Fibroblast of upper back skin (primary cell): ENCODE measurements around the gene PKIG.

Source experiments
- DNase-seq: peaks from one replicate; pipeline ENCODE4 v3.0.0-alpha.2; 2013

PKIG gene

DNA sequence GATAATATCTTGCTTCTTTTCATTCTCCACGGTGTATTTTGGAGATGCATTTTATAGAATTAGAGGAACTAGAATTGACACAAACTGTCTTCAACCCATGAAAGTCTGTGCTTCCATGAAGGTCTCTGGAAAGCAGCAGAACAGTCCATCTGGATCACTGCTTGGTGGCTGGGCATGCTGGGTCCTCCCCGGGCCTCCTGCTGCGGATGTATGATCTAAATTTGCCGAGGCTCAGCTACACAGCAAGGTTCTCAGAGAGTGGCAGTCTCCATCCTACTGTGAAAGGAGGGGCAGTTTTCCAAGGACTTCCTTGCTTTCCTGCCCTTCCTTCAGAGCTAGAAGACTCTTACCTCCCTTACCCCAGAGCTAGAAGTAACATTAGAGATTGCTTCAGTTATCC is 15.1 kb downstream of the PKIG start:
- no peak for DNase-seq

DNA sequence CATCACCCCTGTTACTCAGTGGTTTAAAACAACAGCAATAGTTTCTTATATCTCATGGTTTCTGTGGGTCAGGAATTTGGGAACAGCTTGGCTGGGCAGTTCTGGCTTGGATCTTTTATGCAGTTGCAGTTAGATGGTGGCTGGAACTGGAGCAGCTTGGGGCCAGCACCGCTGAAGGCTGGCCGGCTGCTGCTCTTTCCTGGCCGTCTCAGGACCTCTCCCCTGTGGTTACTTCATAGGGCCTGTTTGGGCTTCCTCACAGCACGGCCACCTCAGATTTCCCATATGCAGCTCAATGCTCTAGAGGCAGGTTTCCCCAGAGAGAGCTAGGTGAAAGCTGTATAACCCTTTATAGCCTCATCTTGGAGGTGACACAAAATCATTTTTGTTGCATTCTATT is 15.6 kb downstream of the PKIG start:
- no peak for DNase-seq

DNA sequence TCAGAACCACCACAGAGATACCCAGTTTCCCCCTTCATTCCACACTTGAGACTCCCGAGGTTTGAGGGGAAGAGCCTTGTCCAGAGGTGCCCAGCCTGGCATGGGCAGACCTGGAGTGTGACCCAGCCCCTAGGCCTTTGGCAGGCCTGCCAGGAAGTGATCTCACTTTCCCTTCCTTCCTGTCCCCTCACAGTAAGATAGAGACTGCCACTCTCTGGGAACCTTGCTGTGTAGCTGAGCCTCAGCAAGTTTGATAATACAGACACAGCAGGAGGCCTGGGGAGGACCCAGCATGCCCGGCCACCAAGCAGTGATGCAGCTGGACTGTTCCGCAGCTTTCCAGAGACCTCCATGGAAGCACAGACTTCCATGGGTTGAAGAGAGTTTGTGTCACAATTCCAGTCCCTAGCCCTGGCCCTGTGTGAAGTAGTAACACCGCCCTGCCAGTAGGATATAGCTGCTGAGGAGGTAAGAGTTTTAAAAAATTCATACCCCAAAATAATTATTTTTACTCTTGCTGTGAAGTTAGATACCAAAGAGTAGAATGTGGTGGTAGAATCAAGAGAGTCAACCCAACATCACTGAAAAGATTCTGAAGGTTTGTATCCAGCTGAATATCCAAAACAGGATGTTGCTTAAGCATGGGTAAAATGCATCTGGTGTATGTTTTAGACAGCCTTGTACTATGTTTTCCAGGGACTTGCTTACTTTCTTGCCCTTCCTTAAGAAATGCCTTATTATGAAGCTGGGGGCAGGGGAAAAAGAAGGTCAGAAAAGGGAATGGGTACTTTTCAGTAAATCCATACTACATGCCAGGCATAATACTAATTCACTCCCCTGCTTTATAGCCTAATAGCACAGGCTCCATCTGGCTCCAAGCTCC is 16.3 kb downstream of the PKIG start:
- DNase-seq: no peak

DNA sequence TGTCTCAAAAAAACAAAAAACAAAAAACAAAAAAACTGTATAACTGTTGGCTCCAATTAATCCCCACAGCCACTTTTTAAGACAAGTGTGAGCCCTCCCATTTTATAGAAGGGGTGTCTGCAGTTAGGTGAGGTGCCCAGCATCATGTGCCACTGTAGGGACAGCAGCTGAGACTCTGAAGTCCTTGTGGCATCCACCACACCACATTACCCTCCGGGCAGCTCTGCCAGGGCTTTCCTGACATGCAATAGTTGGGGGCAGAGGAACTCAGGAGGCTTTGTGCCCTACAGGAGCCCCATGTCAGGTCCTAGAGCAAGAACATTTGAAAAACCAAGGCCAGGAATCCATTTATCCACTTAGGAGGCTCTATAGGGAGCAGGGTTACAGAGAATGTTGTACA is 17.3 kb downstream of the PKIG start:
- DNase-seq: no peak

DNA sequence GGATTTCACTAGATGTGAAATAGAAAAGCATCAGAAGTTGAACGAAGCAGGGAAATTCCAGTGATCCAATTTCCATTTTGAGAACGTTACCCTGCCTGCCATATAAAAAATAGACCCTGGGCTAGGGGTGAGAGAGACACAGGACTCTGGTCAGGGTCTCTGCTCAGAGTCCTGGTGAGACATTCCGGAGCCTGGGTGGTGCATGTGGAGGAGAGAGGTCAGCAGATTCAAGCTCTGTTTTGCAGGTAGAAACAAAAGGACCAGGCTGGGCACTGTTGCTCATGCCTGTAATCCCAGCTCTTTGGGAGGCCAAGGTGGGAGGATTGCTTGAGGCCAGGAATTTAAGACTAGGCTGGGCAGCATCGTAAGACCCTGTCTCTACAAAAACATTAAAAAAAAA is 17.9 kb downstream of the PKIG start:
- DNase-seq: no peak

DNA sequence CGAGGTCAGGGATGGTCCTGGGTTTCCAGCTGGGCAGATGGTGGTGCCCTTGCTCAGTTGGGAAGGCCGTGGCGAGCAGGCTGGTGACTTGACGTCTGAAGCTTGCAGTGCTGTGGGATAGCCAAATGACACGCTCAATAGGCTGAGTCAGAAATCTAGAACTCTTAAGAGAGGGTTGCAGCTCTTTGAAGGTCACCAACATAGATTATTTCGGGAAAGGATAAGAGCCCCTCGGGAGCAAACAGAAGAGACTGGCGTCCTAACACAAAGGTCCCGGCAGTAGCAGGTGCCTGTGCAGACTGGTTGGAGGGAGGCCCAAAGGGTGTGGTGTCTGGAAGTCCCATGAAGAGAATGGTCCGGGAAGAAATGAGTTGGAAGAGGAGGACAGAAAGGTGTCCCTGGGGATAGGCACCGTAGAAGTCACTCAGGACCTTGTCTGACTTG is 18.4 kb downstream of the PKIG start:
- no peak for DNase-seq

DNA sequence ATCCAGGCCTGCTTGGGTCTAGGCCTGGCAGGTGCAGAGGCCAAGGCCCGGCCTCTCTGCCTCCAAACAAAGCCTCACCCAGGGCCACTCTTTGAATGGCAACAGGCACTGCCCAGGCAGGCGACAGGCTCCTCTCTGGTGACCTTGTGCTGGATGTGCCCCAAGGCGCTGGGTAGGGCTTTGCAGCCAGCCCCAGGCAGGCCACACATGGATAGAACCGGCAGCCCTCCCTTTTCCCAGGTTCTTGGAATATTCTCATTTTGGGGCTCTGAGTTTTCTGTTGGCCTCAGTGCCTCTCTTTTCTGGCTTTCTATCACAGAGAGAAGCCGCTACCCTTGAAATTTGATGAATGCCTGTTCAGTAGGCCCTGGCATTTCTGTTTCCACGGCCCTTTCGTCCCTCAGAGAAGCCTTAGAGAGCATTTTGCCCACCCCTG is 18.9 kb downstream of the PKIG start:
- no peak for DNase-seq

DNA sequence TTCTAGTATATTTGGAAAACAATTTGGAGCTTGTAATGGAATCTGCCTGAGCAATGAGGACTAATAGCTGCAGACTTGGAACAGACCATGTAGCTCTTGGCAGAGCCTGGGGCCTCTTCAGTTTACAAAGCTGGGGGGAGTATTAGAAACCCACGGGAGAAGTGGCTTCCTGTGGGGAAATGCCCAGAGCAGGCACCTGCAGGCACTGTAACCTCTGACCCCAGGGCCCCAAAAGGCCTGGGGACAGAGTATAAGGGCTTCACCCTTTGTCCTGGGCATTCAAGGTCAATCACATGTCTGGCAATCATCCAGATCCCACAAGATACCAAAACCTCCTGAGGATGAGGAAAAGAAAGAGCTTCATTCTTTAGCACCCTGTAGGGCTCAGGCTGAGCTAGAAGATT is 19.4 kb downstream of the PKIG start:
- peak; percentile 66 for DNase-seq

DNA sequence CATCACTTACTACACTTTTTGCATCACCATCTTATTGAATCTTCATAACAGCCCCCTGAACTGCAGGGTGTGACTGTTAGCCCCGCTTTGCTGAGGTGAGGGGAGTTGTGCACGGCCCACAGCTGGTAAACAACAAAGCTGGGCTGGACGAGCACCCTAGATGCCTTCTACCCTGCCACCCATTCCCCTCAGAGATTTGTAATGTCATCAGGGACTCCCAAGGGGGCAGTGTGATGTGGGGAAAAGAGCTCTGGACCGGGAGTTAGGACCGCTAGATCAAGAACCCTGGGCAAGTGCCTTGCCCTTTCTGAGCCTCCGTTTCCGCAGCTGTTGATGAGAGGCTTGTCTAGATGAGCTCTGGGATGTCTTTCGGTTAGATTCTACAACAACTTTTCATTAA is 20.9 kb downstream of the PKIG start:
- DNase-seq: no peak

DNA sequence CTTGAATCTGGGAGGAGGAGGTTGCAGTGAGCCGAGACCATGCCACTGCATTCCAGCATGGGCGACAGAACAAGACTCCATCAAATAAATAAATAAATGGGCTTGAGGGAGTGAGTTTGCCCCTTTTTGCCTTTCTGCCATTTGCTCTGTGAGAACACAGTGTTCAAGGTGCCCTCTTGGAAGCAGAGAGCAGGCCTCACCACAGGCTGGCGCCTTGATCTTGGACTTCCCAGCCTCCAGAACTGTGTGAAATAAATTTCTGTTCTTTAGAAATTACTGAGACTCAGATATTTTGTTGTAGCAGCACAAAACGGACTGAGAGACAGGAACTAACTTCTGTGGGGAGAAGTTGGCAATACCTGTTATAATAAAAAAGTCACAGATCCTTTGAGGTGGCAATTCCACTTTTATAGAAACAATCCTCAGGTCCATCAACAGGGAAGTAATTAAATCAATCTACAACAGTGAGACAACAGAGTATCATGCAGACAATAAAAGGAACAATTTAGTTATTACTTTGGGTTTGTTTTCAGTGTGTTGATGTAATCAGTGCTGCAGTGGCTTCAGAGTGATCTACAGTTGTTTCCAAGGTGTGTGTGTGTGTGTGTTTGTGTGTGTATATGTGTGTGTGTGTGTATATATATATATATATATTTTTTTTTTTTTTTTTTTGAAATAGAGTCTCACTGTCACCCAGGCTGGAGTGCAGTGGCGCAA is 24.5 kb downstream of the PKIG start:
- no peak for DNase-seq

DNA sequence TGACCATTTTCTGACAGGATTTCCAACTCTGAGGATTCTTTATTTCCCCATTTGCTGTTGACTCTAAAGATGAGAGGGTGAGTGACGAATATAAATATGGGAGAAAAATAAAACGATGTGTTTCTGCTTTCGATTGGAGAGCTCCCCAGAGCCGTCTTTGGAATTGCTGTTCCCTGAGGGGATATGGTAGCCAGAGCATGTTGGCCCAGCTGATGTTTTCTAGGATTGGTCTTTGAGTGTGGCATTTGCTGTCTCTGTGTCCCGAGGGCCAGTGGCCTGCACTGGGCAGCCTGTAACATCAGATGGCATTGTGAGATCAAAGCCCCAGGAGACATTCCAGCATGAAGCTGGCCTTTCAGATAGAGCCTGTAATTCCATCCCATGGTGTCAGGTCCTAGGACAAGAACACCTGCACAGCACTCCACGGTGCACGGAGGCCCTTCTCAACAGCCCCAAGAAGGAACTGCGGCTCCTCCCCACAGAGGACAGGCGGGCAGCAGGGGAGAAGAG is 26.7 kb downstream of the PKIG start:
- DNase-seq: no peak

DNA sequence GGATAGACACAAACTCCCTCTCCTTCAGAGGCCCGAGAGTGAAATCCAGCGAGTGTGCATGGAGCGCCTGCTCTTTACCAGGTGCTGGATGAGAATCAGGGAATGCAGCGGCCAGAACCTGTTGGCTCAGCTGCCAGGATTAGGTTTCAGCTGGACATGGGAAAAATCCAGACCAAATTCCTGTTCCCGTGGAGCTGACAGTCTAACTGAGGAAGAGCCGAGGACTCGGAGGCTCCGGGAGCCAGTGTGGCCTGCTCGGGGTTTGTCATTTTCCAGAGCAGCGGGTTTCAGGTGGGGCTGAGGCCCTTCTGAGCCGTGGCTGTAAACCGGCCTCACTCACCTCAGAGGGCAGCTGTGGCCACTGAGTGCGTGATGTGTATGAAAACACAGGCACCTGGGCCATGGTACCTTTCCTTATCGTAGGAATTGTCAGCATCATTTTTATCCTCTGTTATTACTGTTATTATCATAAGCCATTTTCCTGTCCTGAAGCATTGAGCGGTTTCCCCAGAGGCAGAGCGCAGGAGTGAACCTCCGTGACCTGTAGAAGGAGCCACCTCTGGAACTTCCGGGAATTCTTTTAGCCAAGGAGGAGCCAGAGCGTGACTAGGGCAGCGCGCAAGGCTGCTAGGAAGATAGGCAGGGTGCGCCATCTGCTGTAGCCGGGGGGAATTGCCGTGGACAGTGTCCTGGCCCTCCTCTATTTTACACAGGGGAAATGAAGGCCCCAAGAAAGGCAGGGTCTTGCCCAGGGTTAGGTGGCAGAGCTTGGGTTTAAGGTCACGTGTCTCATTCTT is 27.3 kb downstream of the PKIG start:
- peak; percentile 84 for DNase-seq

DNA sequence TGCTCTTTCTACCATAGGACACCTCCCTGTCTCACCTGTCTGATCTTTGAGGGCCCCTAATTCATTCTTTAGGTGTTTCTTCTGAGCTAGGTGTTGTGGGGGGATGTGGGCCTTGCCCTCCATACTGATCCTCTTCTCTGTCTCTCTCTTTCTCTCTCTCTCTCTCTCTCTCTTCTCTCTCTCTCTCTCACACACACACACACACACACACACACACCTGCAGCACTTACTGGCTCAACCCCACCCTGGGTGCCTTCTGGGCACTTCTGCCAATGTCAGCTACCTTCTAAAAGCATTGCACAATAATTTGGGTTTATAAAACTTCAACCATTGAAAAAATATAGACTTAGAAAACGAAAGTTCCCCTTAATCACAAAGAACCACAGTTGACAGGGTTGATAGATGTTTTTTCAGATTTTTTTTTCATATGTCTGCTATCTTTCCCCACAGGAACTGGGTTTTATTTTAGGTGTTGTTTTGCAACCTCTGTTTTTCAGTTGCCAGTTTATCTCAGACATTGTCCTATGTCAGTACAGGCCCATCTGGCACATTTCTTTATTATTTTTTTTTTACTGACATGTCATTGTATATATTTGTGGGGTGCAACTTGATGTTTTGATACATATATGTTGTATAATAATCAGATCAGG is 28.1 kb downstream of the PKIG start:
- no peak for DNase-seq

DNA sequence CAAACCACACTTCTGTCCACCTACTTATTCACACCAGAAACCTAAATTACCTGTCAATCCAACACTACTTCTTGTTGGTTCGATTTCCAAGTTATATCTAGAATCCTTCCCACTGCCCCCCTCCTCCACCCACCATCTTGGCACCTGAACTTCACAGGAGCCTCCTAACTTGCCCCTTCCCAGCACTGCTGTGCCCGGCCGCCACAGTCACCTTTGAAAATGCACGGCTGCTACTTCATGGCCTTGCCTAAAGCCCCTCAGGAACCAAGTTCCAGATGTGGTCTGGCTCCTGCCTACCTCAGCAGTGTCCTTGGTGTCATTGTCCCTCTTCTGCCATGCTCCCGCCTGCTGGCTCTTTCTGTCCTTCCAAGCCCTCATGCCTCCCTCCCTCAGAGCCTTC is 31.2 kb downstream of the PKIG start:
- no peak for DNase-seq

DNA sequence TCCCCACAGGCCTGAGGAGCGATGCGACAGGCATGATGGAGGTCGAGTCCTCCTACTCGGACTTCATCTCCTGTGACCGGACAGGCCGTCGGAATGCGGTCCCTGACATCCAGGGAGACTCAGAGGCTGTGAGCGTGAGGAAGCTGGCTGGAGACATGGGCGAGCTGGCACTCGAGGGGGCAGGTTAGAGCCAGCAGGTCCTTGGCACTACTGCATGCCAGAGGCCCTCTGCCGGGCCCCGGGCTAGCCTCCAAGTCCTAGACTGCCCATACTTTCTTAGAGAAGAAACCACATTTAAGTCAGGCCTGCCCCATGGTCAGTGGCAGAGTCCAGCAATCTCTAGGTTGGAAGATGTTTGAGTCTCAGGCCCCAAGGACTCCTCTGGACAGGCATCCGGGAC is 32.1 kb downstream of the PKIG start:
- no peak for DNase-seq

DNA sequence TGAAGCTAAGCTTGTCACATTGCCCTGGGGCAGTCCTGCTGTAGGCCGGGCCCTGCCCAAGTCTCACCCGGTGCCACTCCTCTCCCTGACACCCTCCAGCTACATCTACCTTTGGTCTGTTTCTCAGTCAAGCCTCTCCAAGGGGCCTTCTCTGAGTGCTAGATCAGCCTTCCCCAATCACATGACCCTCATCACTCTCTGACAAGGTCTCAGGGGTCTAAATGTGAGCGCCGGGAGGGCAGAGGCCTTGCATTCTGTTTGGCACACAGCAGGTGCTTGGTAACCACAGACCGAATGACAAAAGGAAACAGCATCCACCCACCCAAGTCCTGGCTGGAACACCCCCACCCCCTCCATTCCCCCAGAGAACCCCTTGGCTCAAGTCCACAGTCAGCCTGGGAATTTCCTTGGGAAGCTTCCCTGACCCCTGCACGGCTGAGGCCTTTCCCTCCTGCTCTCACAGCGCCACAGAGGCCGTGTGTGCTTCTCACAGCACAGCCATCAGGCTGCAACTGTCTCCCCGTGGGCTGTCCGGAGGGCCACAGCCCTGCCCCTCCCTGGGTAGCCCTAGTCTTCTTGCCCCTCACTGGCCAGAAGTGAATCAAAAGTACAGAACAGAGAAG is 32.9 kb downstream of the PKIG start:
- DNase-seq: no peak

DNA sequence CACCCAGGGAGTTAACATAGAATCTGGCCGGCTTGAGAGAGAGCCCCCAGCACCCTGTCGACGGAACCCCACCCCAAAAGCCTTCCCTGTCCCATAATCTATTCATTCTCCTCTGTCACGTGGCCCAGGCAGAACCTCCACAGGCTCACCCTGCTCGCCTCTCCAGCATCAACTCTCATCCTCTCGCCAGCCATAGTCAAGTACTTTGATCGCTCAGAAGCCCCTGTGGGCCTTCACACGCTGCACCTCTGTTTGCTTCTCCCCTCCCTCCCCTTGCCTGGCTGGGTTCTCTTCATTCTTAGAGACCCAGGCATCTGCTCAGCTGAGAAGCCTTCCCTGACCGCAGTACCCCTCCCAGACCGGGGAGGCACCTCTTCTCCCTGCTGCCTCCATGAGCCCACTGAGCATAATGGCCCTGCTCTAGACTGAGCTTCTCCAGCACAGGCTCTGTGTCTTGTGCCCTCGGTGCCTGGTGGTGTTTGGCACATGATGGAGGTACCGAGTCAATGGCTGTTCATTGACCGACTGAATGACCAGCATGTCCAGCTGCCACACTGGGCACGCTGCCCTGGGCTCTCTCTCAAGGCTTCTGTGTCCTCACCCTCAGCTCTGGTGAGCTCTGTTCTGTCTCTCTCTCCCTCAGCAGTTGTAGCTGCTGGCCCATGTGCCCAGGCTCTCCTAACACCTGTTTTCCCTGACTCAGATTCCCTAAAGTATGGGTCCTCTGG is 33.7 kb downstream of the PKIG start:
- no peak for DNase-seq

DNA sequence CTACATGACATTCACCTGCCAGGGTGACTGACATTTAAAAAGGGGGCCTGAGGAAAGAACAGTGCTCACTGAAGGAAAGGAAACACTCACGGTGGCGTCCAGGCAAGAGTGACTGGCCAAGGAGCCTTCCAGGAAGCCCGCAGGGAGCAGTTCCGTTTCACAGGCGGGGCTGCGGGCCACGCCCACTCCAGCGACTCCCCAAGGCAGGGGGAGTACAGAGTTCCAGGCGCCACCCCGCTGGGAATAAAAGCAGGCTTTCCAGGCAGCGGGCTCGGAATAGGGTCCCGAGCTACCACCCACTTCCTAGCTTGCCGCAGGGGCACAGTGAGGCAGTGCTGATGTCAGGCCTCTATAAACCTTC is 34.2 kb downstream of the PKIG start:
- no peak for DNase-seq

DNA sequence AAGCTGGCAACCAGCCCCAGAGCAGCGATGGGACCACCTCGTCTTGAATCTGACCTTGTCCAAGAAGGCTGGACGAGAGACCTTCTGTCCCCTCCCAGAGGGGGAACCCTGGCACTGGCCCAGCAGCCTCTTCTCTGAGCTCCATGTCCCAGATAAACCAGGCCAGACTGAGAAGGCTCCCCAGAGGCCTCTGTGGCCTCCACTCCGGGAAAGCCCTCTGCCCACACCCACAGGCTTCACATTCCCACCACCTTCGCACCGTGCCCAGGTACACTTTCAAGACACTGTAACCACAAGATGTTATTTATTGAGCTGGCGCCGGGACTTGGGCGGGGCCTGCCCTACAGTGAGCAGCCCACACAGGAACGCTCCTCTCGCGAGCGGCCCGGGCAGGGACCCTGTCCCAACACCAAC is 35.9 kb downstream of the PKIG start:
- DNase-seq: no peak

DNA sequence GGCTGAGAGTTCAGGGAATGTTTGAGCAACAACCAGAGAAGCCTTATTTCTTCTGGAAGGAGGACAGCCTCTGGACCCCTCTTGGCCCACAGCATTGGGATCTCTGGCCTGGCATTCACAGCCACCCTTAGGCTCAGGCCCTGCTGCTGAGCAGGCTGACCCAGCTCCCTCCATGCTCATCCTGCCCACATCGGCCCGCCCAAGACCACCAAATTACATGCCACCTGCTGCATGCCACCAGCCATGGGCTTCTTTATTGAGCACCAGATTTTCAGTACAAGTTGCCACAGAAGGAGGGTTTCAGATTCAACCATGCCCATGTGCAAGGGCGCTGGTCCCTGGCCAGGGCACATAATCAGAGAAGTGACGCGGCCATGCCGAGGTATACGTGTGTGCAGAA is 36.9 kb downstream of the PKIG start:
- no peak for DNase-seq

DNA sequence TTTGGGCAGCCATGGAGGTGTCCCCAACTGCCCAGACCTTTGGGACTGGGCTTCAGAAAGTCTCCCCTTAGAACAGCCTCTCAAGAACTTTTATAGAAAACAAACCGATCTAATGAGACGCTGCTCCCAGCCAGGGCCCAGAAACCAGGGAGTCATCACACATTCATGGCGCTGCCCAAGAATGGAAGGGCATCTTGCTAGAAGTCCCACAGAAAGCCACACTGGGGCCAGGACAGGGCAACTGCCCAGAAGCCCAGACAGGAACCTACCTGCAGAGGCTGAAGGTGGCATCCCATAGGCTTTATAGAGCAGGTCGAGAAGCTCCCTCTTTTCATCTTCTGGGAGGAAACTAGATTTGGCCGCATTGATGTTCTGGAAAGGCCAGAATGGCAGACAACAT is 37.7 kb downstream of the PKIG start:
- no peak for DNase-seq

DNA sequence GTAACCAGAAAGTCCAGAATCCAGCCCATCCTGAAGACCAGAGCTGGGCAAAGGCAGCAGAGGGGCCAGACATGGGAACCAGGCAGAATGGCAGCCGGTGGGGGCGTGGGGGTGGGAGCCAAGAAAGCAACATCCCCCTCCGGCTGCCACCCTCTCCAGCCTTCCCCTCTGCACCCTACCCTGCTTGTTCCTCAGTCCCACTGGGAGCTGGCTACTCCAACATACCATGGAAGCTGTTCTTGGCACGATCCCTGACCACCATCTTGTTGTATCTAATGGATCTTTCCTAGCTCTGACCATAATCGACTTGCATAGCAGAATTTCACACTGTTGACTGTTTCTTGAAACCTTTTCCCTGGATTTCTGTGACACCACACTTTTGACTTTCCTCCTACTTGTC is 38.9 kb downstream of the PKIG start:
- no peak for DNase-seq
